Measurements from ENCODE around the gene C5orf15. TPM values are rescaled to one million over a fixed set of nuclear protein-coding genes. Genes with fewer than 3 reads are reported as not detected.

The C5orf15 gene
- total and polyA plus RNA-seq, 9 of the 15 experiments (the other 6 are each of a cell fraction or from before 2014, with no cell fraction given) = 23.3 to 50.7 (median 35.5) TPM

- Histone ChIP-seq H3K9ac (ENCODE audit: insufficient read depth in 1 of 2, low read depth in 2 of 2, low read length in 2 of 2) (peak overlapping the region in 1 of 2 experiments; percentile 21; a peak in 1 of 4 replicates), H2AFZ (ENCODE audit: low read depth, low read length) (no peak overlapping the region), H3K36me3 (ENCODE audit: control insufficient read depth, insufficient read depth, low read length) (no peaks in the 10 kb centered on the region), H4K20me1 (replicated peaks; ENCODE audit: control insufficient read depth, insufficient read depth, low read length) (0 out of 2 replicates have a peak, but pooled peaks cover 3% of the 10 kb centered on the region), H3K9me1 (ENCODE audit: control insufficient read depth, insufficient read depth, low read length) (no peaks in the 10 kb centered on the region), H3K4me2 (ENCODE audit: insufficient read depth, low read length) (no peak overlapping the region), H3K27ac (ENCODE audit: extremely low read depth, low read depth, low read length) (no peak overlapping the region), H3K4me1 (replicated peaks in 1 of 2; ENCODE audit: control insufficient read depth in 2 of 2, insufficient read depth in 2 of 2, low read length in 2 of 2) (peaks cover 18 to 23% of the 10 kb centered on the region in 2 experiments; a peak in 4 of 5 replicates), H3K27me3 (ENCODE audit: control insufficient read depth in 2 of 2, insufficient read depth in 2 of 2, low read length in 2 of 2) (no peaks in the 10 kb centered on the region), H3K9me3 (replicated peaks; ENCODE audit: control insufficient read depth, insufficient read depth, low read depth, low read length) (no peaks in the 10 kb centered on the region), H3K79me2 (ENCODE audit: control insufficient read depth, insufficient read depth, low read length) (no peaks in the 10 kb centered on the region), H3K4me3 (no peak overlapping the region)
- peak; percentile 94 for FAIRE-seq
- intact Hi-C loops (cut with micrococcal nuclease) = loop anchor here (1.0 to 10.0 kb wide), 7 partner anchors 38 to 522 kb away; no protein-coding TSS in a partner anchor
- BruUV-seq (replicated peaks) = no TSS peak
- WGBS (ENCODE audit: insufficient coverage, low coverage, missing lambda C conversion rate) = 25% methylated on average over 19 of the region's 19 CpGs
- peak; percentile 85 for ATAC-seq
- DNase-seq (ENCODE audit: extremely low read depth in 1 of 4, low spot score in 3 of 4) = peak; percentile 79 to 83 (median 79)
- ChIA-PET POLR2A (interaction anchor here (0.6 to 1.0 kb wide), 3 partner anchors 9 to 320 kb away, joined by 3 to 4 read pairs (median 3); no protein-coding TSS in a partner anchor), CTCF (ENCODE audit: low intra/inter-chr PET ratio) (interaction anchor here (0.6 to 1.1 kb wide), 4 partner anchors 39 to 391 kb away, joined by 3 to 4 read pairs (median 3); no protein-coding TSS in a partner anchor)
- in situ Hi-C loops (cut with MboI) = loop anchor here (5.0 to 10.0 kb wide), 2 partner anchors 182 to 520 kb away; no protein-coding TSS in a partner anchor
- TF ChIP-seq RB1 (IDR thresholded peaks at IDR 0.05; ENCODE audit: low read depth) (0 out of 2 replicates have a peak, but pooled peaks have one; percentile 23), SIRT6 (IDR thresholded peaks at IDR 0.05; ENCODE audit: low read depth, low read length) (no peak), THAP7 (CRISPR knock-in tag; IDR thresholded peaks at IDR 0.05) (no peak), BCOR (IDR thresholded peaks at IDR 0.05) (0 out of 2 replicates have a peak, but pooled peaks have one; percentile 32), TAF15 (IDR thresholded peaks at IDR 0.05; ENCODE audit: low read depth, low read length) (no peak), PURB (CRISPR knock-in tag; IDR thresholded peaks at IDR 0.05; ENCODE audit: low read depth) (no peak), TARDBP (IDR thresholded peaks at IDR 0.05) (0 out of 2 replicates have a peak, but pooled peaks have one; percentile 32), FOXP1 (CRISPR knock-in tag; IDR thresholded peaks at IDR 0.05) (no peak), KDM1A (IDR thresholded peaks at IDR 0.05) (peak in 1 of 2 experiments; percentile 59; a peak in 1 of 4 replicates), HCFC1 (IDR thresholded peaks at IDR 0.05; ENCODE audit: low read depth, low read length) (no peak), TOE1 (IDR thresholded peaks at IDR 0.05; ENCODE audit: borderline replicate concordance) (no peak), TOE1 (CRISPR knock-in tag; IDR thresholded peaks at IDR 0.05; ENCODE audit: borderline replicate concordance, low read depth) (no peak), SREBF1 (IDR thresholded peaks at IDR 0.05; ENCODE audit: borderline replicate concordance, low read depth, low read length) (no peak), NFXL1 (CRISPR knock-in tag; IDR thresholded peaks at IDR 0.05) (no peak), NFATC3 (IDR thresholded peaks at IDR 0.05) (no peak), NR0B1 (IDR thresholded peaks at IDR 0.05; ENCODE audit: partially characterized antibody) (no peak), ZNF12 (CRISPR knock-in tag; IDR thresholded peaks at IDR 0.05) (no peak), ZNF384 (IDR thresholded peaks at IDR 0.05; ENCODE audit: low read depth, low read length) (no peak)
- TF ChIP-seq, protein P1, sequence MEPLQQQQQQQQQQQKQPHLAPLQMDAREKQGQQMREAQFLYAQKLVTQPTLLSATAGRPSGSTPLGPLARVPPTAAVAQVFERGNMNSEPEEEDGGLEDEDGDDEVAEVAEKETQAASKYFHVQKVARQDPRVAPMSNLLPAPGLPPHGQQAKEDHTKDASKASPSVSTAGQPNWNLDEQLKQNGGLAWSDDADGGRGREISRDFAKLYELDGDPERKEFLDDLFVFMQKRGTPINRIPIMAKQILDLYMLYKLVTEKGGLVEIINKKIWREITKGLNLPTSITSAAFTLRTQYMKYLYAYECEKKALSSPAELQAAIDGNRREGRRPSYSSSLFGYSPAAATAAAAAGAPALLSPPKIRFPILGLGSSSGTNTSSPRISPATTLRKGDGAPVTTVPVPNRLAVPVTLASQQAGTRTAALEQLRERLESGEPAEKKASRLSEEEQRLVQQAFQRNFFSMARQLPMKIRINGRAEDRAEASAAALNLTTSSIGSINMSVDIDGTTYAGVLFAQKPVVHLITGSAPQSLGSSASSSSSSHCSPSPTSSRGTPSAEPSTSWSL (CRISPR knock-in tag; IDR thresholded peaks at IDR 0.05; ENCODE audit: borderline replicate concordance) = no peak
Measured at GRCh38 chr5:133944263-133945185, 23.9 kb downstream of the C5orf15 start.

Measured in K562 (cell line).